Spinal cord (tissue), 10 donors: ENCODE measurements around the gene UNC93B1. TPM values are rescaled to one million over a fixed set of nuclear protein-coding genes. Genes with fewer than 3 reads are reported as not detected.
"Not testable (repeated sequence)": the region's sequence is repeated elsewhere in the genome, so short reads cannot be mapped to it uniquely, and the experiment has no call there.

ENCODE experiments used
- DNase-seq, 6 donors: peaks; one replicate each; pipeline versions ENCODE4 v3.0.0 to v3.0.0-alpha.2; 2013 to 2015; ENCODE audit warnings: low spot score in 6 of 6, low read depth in 4 of 6
- H3K27ac ChIP-seq: one replicate; pipeline ENCODE4 v1.5.1; 2013; ENCODE audit warnings: low read depth, low read length, control low read depth
- H3K27me3 ChIP-seq: one replicate; pipeline ENCODE4 v1.6.1; 2013; ENCODE audit warnings: low read length; ENCODE audit not compliant: control insufficient read depth, insufficient read depth
- H3K36me3 ChIP-seq: one replicate; pipeline ENCODE4 v1.6.1; 2013; ENCODE audit warnings: low read length; ENCODE audit not compliant: control insufficient read depth, insufficient read depth
- H3K4me1 ChIP-seq: one replicate; pipeline ENCODE4 v1.6.1; 2013; ENCODE audit warnings: low read length; ENCODE audit not compliant: control insufficient read depth, insufficient read depth
- H3K4me3 ChIP-seq: one replicate; pipeline ENCODE4 v1.5.1; 2013; ENCODE audit warnings: low read depth, low read length, control low read depth
- H3K9me3 ChIP-seq: one replicate; pipeline ENCODE4 v1.6.1; 2013; ENCODE audit warnings: low read length; ENCODE audit not compliant: control insufficient read depth, insufficient read depth
- WGBS: methylation state at CpG from one replicate; pipeline ENCODE4 v1.1.5; 2013; ENCODE audit warnings: missing lambda C conversion rate; ENCODE audit not compliant: insufficient coverage; 5-methylcytosine and 5-hydroxymethylcytosine counted together
- polyA plus RNA-seq, 2 donors: library from polyadenylated mRNA; unstranded; fragments of 120-200 nt; gene quantifications; one replicate each; pipeline ENCODE4 v1.2.1, GENCODE V29; 2013; ENCODE audit not compliant: insufficient read length in 2 of 2
- small RNA-seq: library from RNA; depleted of rRNA; stranded (forward); fragments of <200 nt; gene quantifications from one replicate; pipeline ENCODE3, GENCODE V24; 2014; ENCODE audit warnings: low replicate concordance
- total RNA-seq, 2 donors: library from RNA; depleted of rRNA in 1 of 2; stranded (reverse); fragments of 120-200 nt in 1 of 2; fragments of >200 nt in 1 of 2; gene quantifications; one replicate each; pipeline versions ENCODE4 v1.2.3 to v1.2.4, GENCODE V29; 2013 to 2014
- donor health status: healthy.

The UNC93B1 gene
- total and polyA plus RNA-seq, 4 donors: 11.3 to 14.8 (median 12.4) TPM

DNA sequence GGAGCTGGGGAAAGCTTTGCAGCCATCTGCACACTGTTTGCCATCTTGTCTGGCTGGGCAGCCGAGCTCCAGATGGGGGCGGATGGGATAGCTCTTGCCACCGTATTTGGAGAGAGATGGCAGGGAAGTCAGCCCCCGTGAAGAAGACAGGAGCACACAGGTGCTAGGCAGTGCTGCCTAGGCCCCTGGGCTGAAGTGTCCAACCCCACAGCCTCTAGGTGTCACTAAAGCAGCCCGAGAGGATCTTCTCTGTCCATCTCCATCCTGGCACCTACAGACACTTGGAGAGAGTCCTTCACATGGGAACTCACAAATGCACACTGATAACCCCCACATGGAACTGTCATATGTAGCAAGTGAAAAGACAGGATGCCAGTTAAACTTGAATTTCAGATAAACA, 60.5 kb downstream of the UNC93B1 start:
- H3K4me1 ChIP-seq, H3K36me3 ChIP-seq, H3K4me3 ChIP-seq, DNase-seq, H3K27ac ChIP-seq, H3K27me3 ChIP-seq, H3K9me3 ChIP-seq: not testable (repeated sequence)
- no CpG with 5 or more reads among the region's 5 CpGs for WGBS

Small RNA genes within 50 kb of the gene (small RNA-seq; reads per million reads assigned to genes)
- not detected for gene MIR6753

Other genes starting within 250 kb of the UNC93B1 start
- 1 to 10 TPM; 2.9 to 4.5 TPM for gene ALDH3B1, start 6.2 kb upstream of the UNC93B1 start, total RNA-seq
- 1 to 10 TPM; 3.3 to 4.8 TPM for gene ALDH3B1, start 6.2 kb upstream of the UNC93B1 start, polyA plus RNA-seq
- 100 to 1,000 TPM in 1 of 2 donors, 10 to 100 TPM in 1; 75.0 to 203 TPM for gene NDUFS8, start 26.6 kb upstream of the UNC93B1 start, total RNA-seq
- 100 to 1,000 TPM; 148 to 157 TPM for gene NDUFS8, start 26.6 kb upstream of the UNC93B1 start, polyA plus RNA-seq
- 10 to 100 TPM in 1 of 2 donors, 1 to 10 TPM in 1; 9.1 to 33.5 TPM for gene TCIRG1, start 34.9 kb upstream of the UNC93B1 start, total RNA-seq
- gene TCIRG1, start 34.9 kb upstream of the UNC93B1 start, polyA plus RNA-seq: 10 to 100 TPM; 15.3 to 19.9 TPM
- 10 to 100 TPM; 58.5 to 75.2 TPM for gene CHKA, start 117.3 kb upstream of the UNC93B1 start, total RNA-seq
- gene CHKA, start 117.3 kb upstream of the UNC93B1 start, polyA plus RNA-seq: 100 to 1,000 TPM in 1 of 2 donors, 10 to 100 TPM in 1; 78.9 to 112 TPM
- 10 to 100 TPM; 62.8 to 68.4 TPM for gene KMT5B, start 209.2 kb upstream of the UNC93B1 start, total RNA-seq
- 10 to 100 TPM; 61.7 to 69.5 TPM for gene KMT5B, start 209.2 kb upstream of the UNC93B1 start, polyA plus RNA-seq